ENCODE results near the gene SLC6A3.

Gene SLC6A3

DNA sequence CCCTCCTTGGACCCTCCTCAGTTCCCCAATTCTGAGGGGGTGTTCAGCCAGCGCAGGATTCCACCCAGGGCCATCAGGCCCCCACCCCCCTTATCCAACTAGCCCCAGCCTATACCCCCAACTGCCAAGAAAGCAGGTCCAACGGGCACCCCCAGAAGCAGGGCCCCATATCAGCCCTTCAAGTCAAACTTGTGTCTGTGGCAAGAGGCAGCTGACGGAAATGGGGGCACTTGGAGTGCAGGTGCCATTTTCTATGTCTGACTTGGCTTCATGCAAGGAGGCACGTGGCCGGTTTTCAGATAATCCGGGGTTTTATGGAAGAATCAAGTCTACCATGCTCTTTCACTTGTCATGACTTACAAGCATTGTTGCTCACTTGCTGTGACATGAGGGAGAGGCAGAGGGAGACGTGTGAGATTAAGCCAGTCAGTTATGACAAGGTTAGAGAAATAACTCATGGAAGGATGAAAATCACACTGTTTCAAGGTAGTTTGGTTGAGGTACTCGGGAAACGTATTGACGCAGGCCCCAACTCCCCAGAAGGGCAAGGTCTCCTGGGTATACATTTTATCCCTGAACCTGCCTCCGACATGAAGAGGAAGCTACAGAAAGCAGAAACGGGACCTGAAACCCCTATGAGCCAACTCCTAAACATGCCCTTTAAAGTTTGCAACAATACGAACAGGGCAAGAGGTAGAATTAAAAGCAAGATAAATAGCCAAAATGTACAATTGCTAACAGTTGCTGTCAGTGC lies 73.8 kb downstream of the SLC6A3 start:
- TF ChIP-seq, protein P1, sequence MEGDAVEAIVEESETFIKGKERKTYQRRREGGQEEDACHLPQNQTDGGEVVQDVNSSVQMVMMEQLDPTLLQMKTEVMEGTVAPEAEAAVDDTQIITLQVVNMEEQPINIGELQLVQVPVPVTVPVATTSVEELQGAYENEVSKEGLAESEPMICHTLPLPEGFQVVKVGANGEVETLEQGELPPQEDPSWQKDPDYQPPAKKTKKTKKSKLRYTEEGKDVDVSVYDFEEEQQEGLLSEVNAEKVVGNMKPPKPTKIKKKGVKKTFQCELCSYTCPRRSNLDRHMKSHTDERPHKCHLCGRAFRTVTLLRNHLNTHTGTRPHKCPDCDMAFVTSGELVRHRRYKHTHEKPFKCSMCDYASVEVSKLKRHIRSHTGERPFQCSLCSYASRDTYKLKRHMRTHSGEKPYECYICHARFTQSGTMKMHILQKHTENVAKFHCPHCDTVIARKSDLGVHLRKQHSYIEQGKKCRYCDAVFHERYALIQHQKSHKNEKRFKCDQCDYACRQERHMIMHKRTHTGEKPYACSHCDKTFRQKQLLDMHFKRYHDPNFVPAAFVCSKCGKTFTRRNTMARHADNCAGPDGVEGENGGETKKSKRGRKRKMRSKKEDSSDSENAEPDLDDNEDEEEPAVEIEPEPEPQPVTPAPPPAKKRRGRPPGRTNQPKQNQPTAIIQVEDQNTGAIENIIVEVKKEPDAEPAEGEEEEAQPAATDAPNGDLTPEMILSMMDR (IDR thresholded peaks at IDR 0.05), result no peak
- no peak overlapping the region for H3K27ac ChIP-seq
- no peak for DNase-seq (ENCODE audit: low spot score)
- H3K4me3 ChIP-seq, result no peak overlapping the region

DNA sequence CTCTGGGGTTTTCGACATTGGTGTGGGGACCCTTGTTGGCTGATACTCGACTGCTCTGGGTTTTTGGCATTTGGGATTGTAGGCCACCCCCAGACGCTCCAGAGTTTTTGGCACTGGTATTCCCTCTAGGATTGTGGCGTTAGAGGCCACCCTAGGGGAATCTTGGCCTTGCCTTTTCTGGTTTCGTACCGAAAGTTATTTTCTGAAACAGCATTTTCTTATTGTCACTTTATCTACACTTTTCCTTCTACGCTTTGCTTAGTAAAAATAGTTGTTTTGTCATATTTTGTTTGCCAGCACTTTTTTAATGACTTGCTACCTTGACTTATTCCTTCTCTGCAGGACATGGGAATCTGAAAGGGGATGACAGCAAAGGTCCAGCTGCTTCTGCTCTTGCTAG lies 75.2 kb downstream of the SLC6A3 start:
- TF ChIP-seq, protein P1 (IDR thresholded peaks at IDR 0.05), result no peak
- Histone ChIP-seq H3K4me3 (no peak overlapping the region), H3K27ac (no peak overlapping the region)
- DNase-seq (ENCODE audit: low spot score), result no peak

- H3K4me3 ChIP-seq, result no peak overlapping the region
- H3K27ac ChIP-seq, result no peak overlapping the region
- no peak for DNase-seq (ENCODE audit: low spot score)
- TF ChIP-seq, protein P1 (IDR thresholded peaks at IDR 0.05), result no peak
Observed at GRCh38 chr5:1368756-1369155, 76.5 kb downstream of the SLC6A3 start.

DNA sequence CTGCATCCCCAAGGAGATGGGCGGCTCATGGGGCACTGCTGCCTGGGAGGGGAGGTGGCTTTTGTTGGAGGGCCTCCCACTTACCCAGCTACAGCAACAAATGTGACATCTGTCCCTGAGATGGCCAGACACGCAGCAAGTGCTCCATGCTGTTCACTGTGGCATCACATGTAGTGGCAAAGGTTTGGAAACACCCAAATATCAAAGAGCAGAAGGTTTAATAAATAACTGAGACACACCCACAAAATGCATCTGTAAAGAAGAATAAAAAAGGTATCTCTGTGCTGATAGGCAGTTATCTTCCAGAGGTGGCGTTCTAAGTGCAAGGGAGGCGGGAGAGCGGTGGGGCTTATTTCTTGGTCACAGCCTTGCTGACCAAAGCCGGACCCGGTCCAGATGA lies 77.0 kb downstream of the SLC6A3 start:
- DNase-seq (ENCODE audit: low spot score), result no peak
- TF ChIP-seq, protein P1 (IDR thresholded peaks at IDR 0.05), result no peak
- Histone ChIP-seq H3K4me3 (no peak overlapping the region), H3K27ac (no peak overlapping the region)

DNA sequence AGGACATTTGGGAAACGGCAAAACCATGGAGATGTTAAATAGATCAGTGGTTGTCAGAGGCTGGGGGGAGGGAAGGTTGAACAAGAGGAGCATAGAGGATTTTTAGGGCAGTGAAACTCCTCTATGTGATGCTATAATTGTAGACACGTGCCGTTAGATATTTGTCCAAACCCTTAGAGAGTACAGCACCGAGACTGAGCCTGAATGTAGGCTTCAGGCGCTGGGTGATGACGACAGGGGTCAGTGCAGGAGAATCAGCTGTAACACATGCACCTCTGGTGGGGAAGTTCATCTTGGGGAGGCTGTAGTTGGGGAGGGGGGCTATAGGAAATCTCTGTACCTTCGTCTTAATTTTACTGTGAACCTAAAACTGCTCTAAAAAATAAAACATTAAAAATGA lies 78.1 kb downstream of the SLC6A3 start:
- TF ChIP-seq, protein P1 (IDR thresholded peaks at IDR 0.05), result no peak
- Histone ChIP-seq H3K4me3 (no peak overlapping the region), H3K27ac (no peak overlapping the region)
- no peak for DNase-seq (ENCODE audit: low spot score)

DNA sequence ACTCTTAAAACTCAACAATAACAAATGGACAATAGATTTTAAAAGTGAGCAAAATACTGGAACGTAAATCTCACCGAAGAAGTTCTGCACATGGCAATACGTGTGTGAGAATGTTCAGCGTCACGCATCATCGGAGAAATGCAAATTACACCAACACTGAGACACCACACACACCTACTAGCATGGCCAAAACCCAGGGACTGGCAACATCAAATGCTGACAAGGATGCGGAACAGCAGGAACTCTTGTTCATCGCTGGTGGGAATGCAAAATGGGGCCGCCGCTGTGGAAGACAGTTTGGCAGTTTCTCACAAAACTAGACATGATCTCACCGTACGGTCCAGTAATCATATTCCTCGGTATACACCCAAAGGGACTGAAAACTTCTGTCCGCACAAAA lies 78.7 kb downstream of the SLC6A3 start:
- TF ChIP-seq, protein P1 (IDR thresholded peaks at IDR 0.05), result no peak
- no peak overlapping the region for H3K4me3 ChIP-seq
- no peak overlapping the region for H3K27ac ChIP-seq
- DNase-seq (ENCODE audit: low spot score), result no peak

DNA sequence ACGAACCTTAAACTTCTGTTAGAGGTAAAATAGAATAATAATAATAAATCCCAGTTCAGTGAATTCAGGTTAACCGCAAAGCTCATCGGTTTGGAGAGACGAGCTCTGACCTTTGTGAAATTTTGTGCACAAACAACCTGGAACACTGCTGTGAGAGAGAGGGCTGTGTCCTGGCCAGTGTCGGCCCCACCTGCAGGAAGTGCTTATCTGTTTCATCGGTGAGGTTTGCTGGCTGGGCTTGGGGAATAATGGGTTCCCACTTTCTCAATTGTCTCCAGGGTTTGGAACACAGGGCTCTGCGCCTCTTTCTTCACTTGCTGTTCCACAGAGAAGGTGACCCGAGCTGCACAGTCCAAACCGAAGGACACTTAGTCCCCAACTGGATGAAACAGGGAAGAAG lies 81.0 kb downstream of the SLC6A3 start:
- no peak overlapping the region for H3K27ac ChIP-seq
- TF ChIP-seq, protein P1 (IDR thresholded peaks at IDR 0.05), result no peak
- H3K4me3 ChIP-seq, result no peak overlapping the region
- DNase-seq (ENCODE audit: low spot score), result no peak

Measured in coronary artery (tissue), 2 donors.